Esophagus mucosa (tissue), 1 donor: ENCODE results near the gene MMD2. TPM values are rescaled to one million over a fixed set of nuclear protein-coding genes. Genes with fewer than 3 reads are reported as not detected.
"Not testable (repeated sequence)": the region's sequence is repeated elsewhere in the genome, so short reads cannot be mapped to it uniquely, and the experiment has no call there.

Experiments used
- ATAC-seq: fragments of 200-7000 bp; cut with Tn5 transposase; one replicate; pipeline ENCODE4 v1.9.1; 2020
- total RNA-seq: library from RNA; stranded (reverse); gene quantifications from one replicate; pipeline ENCODE4 v1.2.4, GENCODE V29; 2023
- donor health status: DM: yes; HTN: yes; CAD: no.

The MMD2 gene
- total RNA-seq, 1 donor from 2014 or later = not detected

- ATAC-seq = no peak
Observed at GRCh38 chr7:4893929-4894475, 65.0 kb downstream of the MMD2 start.

GRCh38 chr7:4893188-4893587 is 65.8 kb downstream of the MMD2 start:
- not testable (repeated sequence) for ATAC-seq

- ATAC-seq = not testable (repeated sequence)
Observed at GRCh38 chr7:4891522-4891921, 67.5 kb downstream of the MMD2 start.

- ATAC-seq = no peak
Observed at GRCh38 chr7:4889682-4890081, 69.3 kb downstream of the MMD2 start.

- no peak for ATAC-seq
Observed at GRCh38 chr7:4888161-4888560, 70.8 kb downstream of the MMD2 start.

GRCh38 chr7:4886671-4887070 is 72.3 kb downstream of the MMD2 start:
- ATAC-seq = no peak

GRCh38 chr7:4885317-4885807 is 73.6 kb downstream of the MMD2 start:
- ATAC-seq = no peak

GRCh38 chr7:4884164-4884563 is 74.8 kb downstream of the MMD2 start:
- ATAC-seq = no peak

- peak; percentile 96 for ATAC-seq
Observed at GRCh38 chr7:4883372-4884144, 75.4 kb downstream of the MMD2 start, which contains the start of gene RADIL. Gene RADIL, minus strand, starts transcription at chr7:4883716. Its CDS starts 5,577 bp downstream, at chr7:4878139.

- ATAC-seq = no peak
Observed at GRCh38 chr7:4883033-4883371, 76.0 kb downstream of the MMD2 start.

- no peak for ATAC-seq
Observed at GRCh38 chr7:4882169-4883032, 76.6 kb downstream of the MMD2 start.

GRCh38 chr7:4880218-4880617 is 78.8 kb downstream of the MMD2 start:
- ATAC-seq = no peak

GRCh38 chr7:4879396-4880081 is 79.4 kb downstream of the MMD2 start:
- ATAC-seq = no peak

GRCh38 chr7:4878336-4879335 is 80.4 kb downstream of the MMD2 start:
- ATAC-seq = no peak

GRCh38 chr7:4876586-4876985 is 82.4 kb downstream of the MMD2 start:
- ATAC-seq = no peak

GRCh38 chr7:4875391-4875790 is 83.6 kb downstream of the MMD2 start:
- no peak for ATAC-seq

GRCh38 chr7:4873071-4873944 is 85.7 kb downstream of the MMD2 start:
- no peak for ATAC-seq

GRCh38 chr7:4871930-4872675 is 86.9 kb downstream of the MMD2 start:
- ATAC-seq = no peak

GRCh38 chr7:4871056-4871680 is 87.8 kb downstream of the MMD2 start:
- no peak for ATAC-seq
